Tibial nerve (tissue), 4 donors: ENCODE measurements around the gene PAQR6. TPM values are rescaled to one million over a fixed set of nuclear protein-coding genes. Genes with fewer than 3 reads are reported as not detected.

Experiments used
- DNase-seq, 2 donors: peaks; one replicate each; pipeline ENCODE4 v3.0.0-alpha.2; 2019; ENCODE audit warnings: low spot score in 2 of 2
- H3K27ac ChIP-seq, 4 donors: fragments of 200-600 bp; sonication (generic) in 3 of 4; one replicate each; pipeline ENCODE4 v1.5.1; 2017 to 2019; ENCODE audit warnings: mild to moderate bottlenecking in 1 of 4
- H3K27me3 ChIP-seq, 2 donors: fragments of 200-600 bp; sonication (generic) in 1 of 2; one replicate each; pipeline versions ENCODE4 v1.5.1 to v1.6.0; 2017 to 2019
- H3K36me3 ChIP-seq, 3 donors: fragments of 200-600 bp; sonication (generic); one replicate each; pipeline ENCODE4 v1.5.1; 2018 to 2019
- H3K4me1 ChIP-seq, 4 donors: fragments of 200-600 bp; sonication (generic) in 3 of 4; one replicate each; pipeline ENCODE4 v1.5.1; 2017 to 2019
- H3K4me3 ChIP-seq, 4 donors: fragments of 200-600 bp; sonication (generic) in 3 of 4; one replicate each; pipeline ENCODE4 v1.5.1; 2017 to 2019; ENCODE audit warnings: mild to moderate bottlenecking in 1 of 4, moderate library complexity in 1 of 4
- H3K9me3 ChIP-seq, 4 donors: fragments of 200-600 bp; sonication (generic) in 3 of 4; one replicate each; pipeline ENCODE4 v1.5.1; 2017 to 2019
- CTCF ChIP-seq, 5 experiments: fragments of 200-600 bp in 3 of 5; fragments of 450-650 bp in 2 of 5; sonication (generic) in 3 of 5; IDR thresholded peaks; one replicate each; pipeline ENCODE4 v1.5.1; 2016 to 2019; ENCODE audit warnings: antibody characterized with exemption in 5 of 5, mild to moderate bottlenecking in 3 of 5, moderate library complexity in 2 of 5
- EP300 ChIP-seq, 2 donors: sonication (generic); formaldehyde crosslinking; IDR thresholded peaks; one replicate each; pipeline ENCODE4 v1.6.1; 2017; ENCODE audit warnings: antibody characterized with exemption in 2 of 2, mild to moderate bottlenecking in 1 of 2
- POLR2A ChIP-seq, 2 donors: fragments of 450-650 bp; IDR thresholded peaks; one replicate each; pipeline ENCODE4 v1.6.1; 2017; ENCODE audit warnings: antibody characterized with exemption in 2 of 2, mild to moderate bottlenecking in 2 of 2, moderate library complexity in 2 of 2
- WGBS, 2 donors: methylation state at CpG; one replicate each; pipeline ENCODE4 v1.1.5; 2018; 5-methylcytosine and 5-hydroxymethylcytosine counted together
- total RNA-seq, 4 donors: library from RNA; depleted of rRNA; stranded (reverse); fragments of >200 nt; gene quantifications; one replicate each; pipeline ENCODE4 v1.1.0, GENCODE V29; 2016

Gene PAQR6
- total RNA-seq, 4 donors from 2014 or later: 26.4 to 44.6 (median 31.2) TPM

GRCh38 chr1:156233426-156234127, 14.3 kb downstream of the PAQR6 start:
- no peak overlapping the region for H3K27ac ChIP-seq
- peaks cover 0 to 88% (median 20%) of the 10 kb centered on the region in 3 donors for H3K36me3 ChIP-seq
- peaks cover 0 to 9% (median 0%) of the 10 kb centered on the region in 4 donors for H3K4me1 ChIP-seq
- no peak for DNase-seq
- no peaks in the 10 kb centered on the region for H3K27me3 ChIP-seq
- H3K9me3 ChIP-seq: no peaks in the 10 kb centered on the region
- H3K4me3 ChIP-seq: no peak overlapping the region
- no peak for TF ChIP-seq POLR2A (IDR thresholded peaks at IDR 0.05)
- no peak for TF ChIP-seq EP300 (IDR thresholded peaks at IDR 0.05)
- no peak for TF ChIP-seq CTCF (IDR thresholded peaks at IDR 0.05)
- WGBS, 2 donors: 72 to 77% methylated on average over 5 of the region's 5 CpGs

- Histone ChIP-seq H3K9me3 (no peaks in the 10 kb centered on the region), H3K4me1 (peaks cover 0 to 9% (median 0%) of the 10 kb centered on the region in 4 donors), H3K27ac (no peak overlapping the region), H3K27me3 (no peaks in the 10 kb centered on the region), H3K36me3 (peaks cover 0 to 85% (median 11%) of the 10 kb centered on the region in 3 donors), H3K4me3 (no peak overlapping the region)
- WGBS, 2 donors: 86 to 89% methylated on average over 12 of the region's 12 CpGs
- TF ChIP-seq EP300 (IDR thresholded peaks at IDR 0.05) (no peak), POLR2A (IDR thresholded peaks at IDR 0.05) (no peak), CTCF (IDR thresholded peaks at IDR 0.05) (no peak)
- DNase-seq: no peak
These were observed 15.5 kb downstream of the PAQR6 start for GRCh38 chr1:156232201-156232894.

- H3K4me1 ChIP-seq: peaks cover 0 to 12% (median 0%) of the 10 kb centered on the region in 4 donors
- DNase-seq: no peak
- H3K36me3 ChIP-seq: peaks cover 0 to 81% (median 0%) of the 10 kb centered on the region in 3 donors
- WGBS, 2 donors: 63 to 68% methylated on average over 1 of the region's 1 CpG
- H3K9me3 ChIP-seq: no peaks in the 10 kb centered on the region
- TF ChIP-seq EP300 (IDR thresholded peaks at IDR 0.05) (no peak), CTCF (IDR thresholded peaks at IDR 0.05) (no peak), POLR2A (IDR thresholded peaks at IDR 0.05) (no peak)
- no peak overlapping the region for H3K27ac ChIP-seq
- no peak overlapping the region for H3K4me3 ChIP-seq
- no peaks in the 10 kb centered on the region for H3K27me3 ChIP-seq
These were observed 17.4 kb downstream of the PAQR6 start for GRCh38 chr1:156230473-156230837.

GRCh38 chr1:156229809-156230472, 17.9 kb downstream of the PAQR6 start:
- TF ChIP-seq EP300 (IDR thresholded peaks at IDR 0.05) (no peak), CTCF (IDR thresholded peaks at IDR 0.05) (no peak), POLR2A (IDR thresholded peaks at IDR 0.05) (no peak)
- no peak overlapping the region for H3K4me3 ChIP-seq
- WGBS, 2 donors: 72 to 73% methylated on average over 11 of the region's 11 CpGs
- H3K27ac ChIP-seq: no peak overlapping the region
- H3K4me1 ChIP-seq: peaks cover 0 to 17% (median 2%) of the 10 kb centered on the region in 4 donors
- DNase-seq: no peak
- H3K27me3 ChIP-seq: no peaks in the 10 kb centered on the region
- H3K36me3 ChIP-seq: peaks cover 0 to 77% (median 0%) of the 10 kb centered on the region in 3 donors
- H3K9me3 ChIP-seq: no peaks in the 10 kb centered on the region
